Prostate gland (tissue), 2 donors: ENCODE results near the gene ERI3.

Source experiments
- CTCF ChIP-seq, 4 experiments: fragments of 200-600 bp in 2 of 4; fragments of 450-650 bp in 2 of 4; sonication (generic) in 2 of 4; IDR thresholded peaks; 1 replicate in 3 of 4; 2 replicates in 1 of 4; pipeline ENCODE4 v1.5.1; 2016 to 2019; ENCODE audit warnings: antibody characterized with exemption in 4 of 4, mild to moderate bottlenecking in 2 of 4, moderate library complexity in 2 of 4
- POLR2AphosphoS5 ChIP-seq: sonication (generic); formaldehyde crosslinking; IDR thresholded peaks from one replicate; pipeline ENCODE4 v1.6.1; 2017; ENCODE audit warnings: antibody characterized with exemption

- TF ChIP-seq CTCF (IDR thresholded peaks at IDR 0.05) (peak in 3 of 4 experiments; percentile 69 to 82 (median 78)), POLR2AphosphoS5 (peak; percentile 83)
These were observed 117.2 kb downstream of the ERI3 start for GRCh38 chr1:44237721-44238457.
